ENCODE results near the gene IGFBPL1.

GRCh38 chr9:38451162-38451561 is 26.9 kb upstream of the IGFBPL1 start:
- no peak for TF ChIP-seq CTCF (optimal IDR thresholded peaks at IDR 0.05 in 1 of 3, IDR thresholded peaks at IDR 0.05 in 1 of 3, conservative IDR thresholded peaks at IDR 0.05 in 1 of 3; ENCODE audit: extremely low read depth in 1 of 3, insufficient read depth in 2 of 3, low read length in 3 of 3)
- no peak for TF ChIP-seq EZH2 (IDR thresholded peaks at IDR 0.05; ENCODE audit: low read length)

All from keratinocyte (primary cell).